IPS-20b (cell line): ENCODE results near the gene ATP8A1.

Experiments
- H3K27ac ChIP-seq: one replicate; pipeline ENCODE4 v1.5.1; 2013; ENCODE audit warnings: low read length
- H3K27me3 ChIP-seq: 2 replicates; pipeline ENCODE4 v1.6.1; 2013; ENCODE audit warnings: mild to moderate bottlenecking, low read length, inconsistent platforms; ENCODE audit not compliant: insufficient read depth
- H3K36me3 ChIP-seq: 2 replicates; pipeline ENCODE4 v1.6.1; 2013; ENCODE audit warnings: low read depth, mild to moderate bottlenecking, inconsistent platforms, low read length, moderate library complexity; ENCODE audit not compliant: insufficient read depth
- H3K4me1 ChIP-seq: 2 replicates; pipeline ENCODE4 v1.6.1; 2013; ENCODE audit warnings: mild to moderate bottlenecking, control low read depth, inconsistent platforms, low read length, moderate library complexity; ENCODE audit not compliant: insufficient read depth
- H3K4me3 ChIP-seq: 2 replicates; pipeline ENCODE4 v1.5.1; 2013; ENCODE audit warnings: mild to moderate bottlenecking, low read length, inconsistent platforms
- H3K9ac ChIP-seq: 2 replicates; pipeline ENCODE4 v1.6.1; 2013; ENCODE audit warnings: low read depth, mild to moderate bottlenecking, inconsistent platforms, low read length, moderate library complexity
- H3K9me3 ChIP-seq: 2 replicates; pipeline ENCODE4 v1.6.1; 2013; ENCODE audit warnings: mild to moderate bottlenecking, low read depth, low read length, inconsistent platforms; ENCODE audit not compliant: insufficient read depth

Gene ATP8A1

GRCh38 chr4:42453612-42454011, 203.3 kb downstream of the ATP8A1 start:
- Histone ChIP-seq H3K4me1 (peaks cover 27% of the 10 kb centered on the region), H3K9ac (no peak overlapping the region)

GRCh38 chr4:42452823-42453222, 204.1 kb downstream of the ATP8A1 start:
- Histone ChIP-seq H3K27me3 (no peaks in the 10 kb centered on the region), H3K9ac (no peak overlapping the region), H3K36me3 (no peaks in the 10 kb centered on the region)

More at GRCh38 chr4:42453612-42454011, 203.3 kb downstream of the ATP8A1 start:
- H3K36me3 ChIP-seq = no peaks in the 10 kb centered on the region
- H3K27ac ChIP-seq = no peak overlapping the region
- no peaks in the 10 kb centered on the region for H3K9me3 ChIP-seq
- no peaks in the 10 kb centered on the region for H3K27me3 ChIP-seq
- H3K4me3 ChIP-seq = no peak overlapping the region

GRCh38 chr4:42446823-42447222, 210.1 kb downstream of the ATP8A1 start:
- Histone ChIP-seq H3K9me3 (no peaks in the 10 kb centered on the region), H3K27ac (no peak overlapping the region), H3K4me3 (no peak overlapping the region), H3K27me3 (no peaks in the 10 kb centered on the region), H3K9ac (no peak overlapping the region), H3K4me1 (no peaks in the 10 kb centered on the region; the same call in 1 of the 2 replicates), H3K36me3 (no peaks in the 10 kb centered on the region)

More at GRCh38 chr4:42452823-42453222, 204.1 kb downstream of the ATP8A1 start:
- H3K27ac ChIP-seq = no peak overlapping the region
- no peak overlapping the region for H3K4me3 ChIP-seq
- peaks cover 20% of the 10 kb centered on the region for H3K4me1 ChIP-seq
- H3K9me3 ChIP-seq = no peaks in the 10 kb centered on the region

GRCh38 chr4:42445038-42445437, 211.9 kb downstream of the ATP8A1 start:
- Histone ChIP-seq H3K27me3 (no peaks in the 10 kb centered on the region), H3K27ac (no peak overlapping the region), H3K4me1 (no peaks in the 10 kb centered on the region), H3K9ac (no peak overlapping the region), H3K9me3 (no peaks in the 10 kb centered on the region), H3K4me3 (no peak overlapping the region), H3K36me3 (no peaks in the 10 kb centered on the region)

- Histone ChIP-seq H3K36me3 (no peaks in the 10 kb centered on the region), H3K27ac (no peak overlapping the region), H3K9ac (no peak overlapping the region), H3K4me3 (no peak overlapping the region), H3K27me3 (no peaks in the 10 kb centered on the region), H3K4me1 (peaks cover 4% of the 10 kb centered on the region; the same call in 1 of the 2 replicates), H3K9me3 (no peaks in the 10 kb centered on the region)
Observed at GRCh38 chr4:42442601-42443000, 214.3 kb downstream of the ATP8A1 start.

GRCh38 chr4:42440083-42440482, 216.8 kb downstream of the ATP8A1 start:
- no peaks in the 10 kb centered on the region for H3K9me3 ChIP-seq
- no peak overlapping the region for H3K9ac ChIP-seq
- H3K27ac ChIP-seq = no peak overlapping the region
- H3K4me3 ChIP-seq = no peak overlapping the region
- H3K36me3 ChIP-seq = no peaks in the 10 kb centered on the region
- no peaks in the 10 kb centered on the region for H3K27me3 ChIP-seq
- peaks cover 4% of the 10 kb centered on the region; the same call in 1 of the 2 replicates for H3K4me1 ChIP-seq

- H3K27me3 ChIP-seq = no peaks in the 10 kb centered on the region
- H3K36me3 ChIP-seq = no peaks in the 10 kb centered on the region
- peaks cover 4% of the 10 kb centered on the region; the same call in 1 of the 2 replicates for H3K4me1 ChIP-seq
- no peak overlapping the region for H3K4me3 ChIP-seq
- no peaks in the 10 kb centered on the region for H3K9me3 ChIP-seq
- no peak overlapping the region for H3K27ac ChIP-seq
- H3K9ac ChIP-seq = no peak overlapping the region
Observed at GRCh38 chr4:42436928-42437565, 219.9 kb downstream of the ATP8A1 start.

GRCh38 chr4:42428036-42428435, 228.9 kb downstream of the ATP8A1 start:
- no peaks in the 10 kb centered on the region for H3K36me3 ChIP-seq
- H3K27me3 ChIP-seq = peaks cover 25% of the 10 kb centered on the region; the same call in 1 of the 2 replicates
- peak overlapping the region; percentile 7; the same call in 1 of the 2 replicates for H3K4me3 ChIP-seq
- H3K4me1 ChIP-seq = peaks cover 37% of the 10 kb centered on the region
- no peaks in the 10 kb centered on the region for H3K9me3 ChIP-seq
- no peak overlapping the region for H3K27ac ChIP-seq
- no peak overlapping the region for H3K9ac ChIP-seq

- Histone ChIP-seq H3K27me3 (peaks cover 25% of the 10 kb centered on the region; the same call in 1 of the 2 replicates), H3K9me3 (no peaks in the 10 kb centered on the region), H3K9ac (peak overlapping the region; percentile 39; the same call in 1 of the 2 replicates), H3K4me1 (peaks cover 38% of the 10 kb centered on the region), H3K27ac (peak overlapping the region; percentile 25), H3K4me3 (peak overlapping the region; percentile 42; the same call in 1 of the 2 replicates), H3K36me3 (no peaks in the 10 kb centered on the region)
Observed at GRCh38 chr4:42425146-42426065, 231.5 kb downstream of the ATP8A1 start.

- Histone ChIP-seq H3K27me3 (no peaks in the 10 kb centered on the region), H3K36me3 (no peaks in the 10 kb centered on the region), H3K4me1 (peaks cover 12% of the 10 kb centered on the region; the same call in 1 of the 2 replicates), H3K9ac (no peak overlapping the region), H3K4me3 (no peak overlapping the region), H3K9me3 (no peaks in the 10 kb centered on the region), H3K27ac (no peak overlapping the region)
Observed at GRCh38 chr4:42420140-42420539, 236.8 kb downstream of the ATP8A1 start.

GRCh38 chr4:42417550-42417949, 239.4 kb downstream of the ATP8A1 start:
- no peak overlapping the region for H3K27ac ChIP-seq
- no peaks in the 10 kb centered on the region for H3K9me3 ChIP-seq
- H3K4me3 ChIP-seq = no peak overlapping the region
- no peaks in the 10 kb centered on the region for H3K36me3 ChIP-seq
- H3K27me3 ChIP-seq = no peaks in the 10 kb centered on the region; the same call in 1 of the 2 replicates
- H3K4me1 ChIP-seq = peaks cover 5% of the 10 kb centered on the region; the same call in 1 of the 2 replicates
- no peak overlapping the region for H3K9ac ChIP-seq
